PC-3 (cell line): Measurements from ENCODE around the gene PLEKHO1.

ENCODE experiments used
- EZH2phosphoT487 ChIP-seq: fragments of 300-600 bp; sonication (generic); IDR thresholded peaks from 2 replicates; pipeline ENCODE4 v1.6.1; 2018; ENCODE audit warnings: mild to moderate bottlenecking, antibody characterized with exemption, low read length, borderline replicate concordance
- TF ChIP-seq, protein P1 (sequence below): fragments of 300-600 bp; sonication (generic); conservative IDR thresholded peaks from 2 replicates; pipeline ENCODE4 v1.5.1; 2017; ENCODE audit warnings: antibody characterized with exemption, low read depth, mild to moderate bottlenecking, low read length

- TF ChIP-seq, protein P1, sequence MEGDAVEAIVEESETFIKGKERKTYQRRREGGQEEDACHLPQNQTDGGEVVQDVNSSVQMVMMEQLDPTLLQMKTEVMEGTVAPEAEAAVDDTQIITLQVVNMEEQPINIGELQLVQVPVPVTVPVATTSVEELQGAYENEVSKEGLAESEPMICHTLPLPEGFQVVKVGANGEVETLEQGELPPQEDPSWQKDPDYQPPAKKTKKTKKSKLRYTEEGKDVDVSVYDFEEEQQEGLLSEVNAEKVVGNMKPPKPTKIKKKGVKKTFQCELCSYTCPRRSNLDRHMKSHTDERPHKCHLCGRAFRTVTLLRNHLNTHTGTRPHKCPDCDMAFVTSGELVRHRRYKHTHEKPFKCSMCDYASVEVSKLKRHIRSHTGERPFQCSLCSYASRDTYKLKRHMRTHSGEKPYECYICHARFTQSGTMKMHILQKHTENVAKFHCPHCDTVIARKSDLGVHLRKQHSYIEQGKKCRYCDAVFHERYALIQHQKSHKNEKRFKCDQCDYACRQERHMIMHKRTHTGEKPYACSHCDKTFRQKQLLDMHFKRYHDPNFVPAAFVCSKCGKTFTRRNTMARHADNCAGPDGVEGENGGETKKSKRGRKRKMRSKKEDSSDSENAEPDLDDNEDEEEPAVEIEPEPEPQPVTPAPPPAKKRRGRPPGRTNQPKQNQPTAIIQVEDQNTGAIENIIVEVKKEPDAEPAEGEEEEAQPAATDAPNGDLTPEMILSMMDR, result no peak
- TF ChIP-seq EZH2phosphoT487, result no peak
Observed at GRCh38 chr1:150141452-150141851, 8.3 kb upstream of the PLEKHO1 start.
